ENCODE data around the gene LDLRAD4. TPM values are rescaled to one million over a fixed set of nuclear protein-coding genes. Genes with fewer than 3 reads are reported as not detected.

The LDLRAD4 gene
- total RNA-seq, 1 donor from 2014 or later, result 4.3 TPM

DNA sequence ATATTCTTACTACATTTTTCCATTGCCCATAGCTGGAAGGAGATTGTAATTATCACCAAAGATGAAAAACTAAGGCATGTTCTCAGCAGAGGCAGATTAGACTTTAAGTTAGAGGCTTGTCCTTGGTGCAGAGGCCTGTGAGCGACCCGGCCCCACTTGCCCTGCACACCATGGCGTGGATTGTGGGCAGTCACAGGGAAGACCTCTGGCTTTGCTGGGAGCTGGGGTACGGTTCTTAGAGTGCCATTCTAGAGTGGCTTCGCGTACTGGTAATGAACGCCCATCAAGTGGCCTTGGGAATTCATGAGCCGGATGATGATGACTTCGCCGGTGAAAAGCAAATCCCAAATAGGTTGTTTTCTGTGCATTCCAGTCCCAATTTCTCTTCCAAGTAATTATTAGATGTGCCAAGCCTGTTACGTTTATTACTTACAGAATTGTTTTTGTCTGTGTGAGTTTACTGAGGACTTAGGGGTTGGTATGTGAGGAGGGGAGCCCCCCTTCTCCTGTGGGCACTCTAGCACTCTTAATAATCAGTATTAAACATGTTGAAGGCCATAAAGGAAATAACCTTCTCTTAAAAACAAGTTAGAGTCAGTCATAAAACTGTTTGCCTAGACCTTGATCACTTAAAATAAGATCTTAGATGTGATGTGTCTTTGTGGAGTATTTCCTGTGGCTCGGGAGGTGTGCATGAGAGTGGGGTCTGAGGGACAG, 90.6 kb downstream of the LDLRAD4 start:
- no peak for DNase-seq (ENCODE audit: low read depth)

DNA sequence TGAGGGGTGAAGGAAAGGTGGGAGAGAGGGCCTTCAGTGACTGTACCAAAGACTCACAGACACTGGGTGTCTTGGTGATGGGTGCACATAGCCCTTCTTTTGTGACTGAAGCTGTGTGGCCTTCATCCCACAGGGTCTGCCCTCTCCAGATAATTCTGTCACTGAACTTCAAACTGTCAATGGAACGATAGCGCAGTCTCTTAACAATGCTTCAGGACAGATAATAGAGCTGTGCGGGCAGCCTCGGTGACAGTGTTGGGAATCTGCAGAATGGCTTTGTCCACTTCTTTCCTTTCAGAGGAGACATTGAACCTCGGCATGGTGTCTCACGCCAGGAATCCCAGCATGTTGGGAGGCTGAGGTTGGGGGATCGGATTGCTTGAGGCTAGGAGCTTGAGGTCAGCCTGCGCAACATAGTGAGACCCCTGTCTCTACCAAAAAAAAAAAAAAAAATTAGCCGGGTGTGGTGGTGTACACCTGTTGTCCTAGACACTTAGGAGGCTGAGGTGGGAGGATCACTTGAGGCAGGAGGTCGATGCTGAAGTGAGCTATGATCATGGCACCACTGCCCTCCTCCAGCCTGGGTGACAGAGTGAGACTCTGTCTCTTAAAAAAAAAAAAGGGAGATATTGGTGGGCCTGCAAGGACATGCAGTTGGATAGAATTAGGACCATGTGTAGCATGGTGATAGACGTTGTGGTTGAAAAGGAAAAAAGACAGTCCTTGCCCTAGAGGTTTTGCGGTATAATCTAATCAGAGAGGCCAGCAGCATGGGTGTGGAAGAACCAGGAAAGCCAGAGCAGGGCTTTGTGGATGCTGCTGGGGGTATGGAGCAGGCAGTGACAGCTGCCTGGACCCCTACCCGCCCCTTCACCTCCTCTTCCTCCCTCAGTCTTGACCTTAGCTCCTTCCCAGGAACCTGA, 91.4 kb downstream of the LDLRAD4 start:
- DNase-seq (ENCODE audit: low read depth), result no peak

DNA sequence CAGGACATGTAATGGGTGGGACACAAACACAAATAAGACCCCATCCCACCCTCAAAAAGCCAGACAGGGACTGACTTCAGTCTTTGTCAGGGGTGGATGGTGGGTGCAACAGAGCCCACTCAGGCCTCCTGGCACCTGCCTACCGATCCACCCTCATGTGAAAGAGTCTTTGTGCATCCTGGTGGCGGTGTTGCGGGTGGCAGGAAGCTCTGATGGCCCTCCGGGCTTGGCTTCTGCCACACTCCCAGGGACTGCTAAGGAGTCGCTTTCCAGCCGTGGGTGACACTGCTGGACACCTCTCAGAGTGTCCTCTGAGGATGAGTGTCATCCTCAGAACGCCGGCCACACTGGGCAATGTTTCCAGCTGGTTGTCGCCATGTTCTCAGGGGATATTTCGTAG, 92.6 kb downstream of the LDLRAD4 start:
- DNase-seq (ENCODE audit: low read depth), result no peak

DNA sequence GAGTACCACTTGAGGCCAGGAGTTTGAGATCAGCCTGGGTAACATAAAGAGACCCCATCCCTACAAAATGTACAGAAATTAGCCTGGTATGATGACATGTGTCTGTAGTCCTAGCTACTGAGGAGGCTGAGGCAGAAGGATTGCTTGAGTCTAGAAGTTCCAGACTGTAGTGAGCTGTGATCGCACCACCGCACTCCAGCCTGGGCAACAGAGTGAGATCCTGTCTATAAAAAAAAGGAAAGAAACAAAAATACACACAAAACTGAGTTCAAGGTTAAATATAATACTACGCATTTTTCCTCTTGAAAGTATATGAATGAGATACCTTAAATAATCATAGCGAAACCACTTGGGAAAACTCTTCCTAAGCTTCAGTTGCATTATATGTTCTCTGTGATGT, 94.0 kb downstream of the LDLRAD4 start:
- no peak for DNase-seq (ENCODE audit: low read depth)

DNA sequence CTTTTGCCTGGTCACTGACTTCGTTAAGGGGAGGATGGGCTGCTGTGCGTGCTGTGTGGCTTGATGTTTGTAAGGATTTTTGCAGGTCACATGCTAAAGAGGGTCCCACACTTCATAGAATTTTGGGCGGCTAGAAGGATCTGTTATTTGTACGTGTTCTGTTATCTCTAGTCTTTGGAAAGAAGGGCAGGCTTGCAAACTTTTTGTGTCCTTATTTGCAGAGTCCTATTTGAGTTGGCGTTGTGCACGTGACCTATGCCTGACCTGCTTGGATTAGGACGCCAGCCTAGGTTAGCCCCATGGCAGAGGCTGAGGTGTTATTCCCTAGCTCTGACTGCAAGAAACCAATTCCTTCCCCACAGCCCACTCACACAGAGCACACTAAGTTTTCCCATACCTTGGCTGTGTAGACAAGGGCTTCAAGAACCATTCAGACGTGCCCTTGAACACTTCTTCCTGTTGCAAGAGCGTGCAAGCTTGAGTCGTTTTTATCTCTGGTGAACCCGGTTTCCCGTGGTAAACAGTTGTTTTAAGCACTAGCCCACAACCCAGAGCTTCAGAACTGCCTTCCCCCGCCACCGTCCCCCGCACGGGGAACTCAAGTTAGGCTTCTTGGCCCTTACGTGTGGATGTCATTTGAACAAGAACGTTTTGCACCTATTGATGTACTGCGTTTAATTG, 94.6 kb downstream of the LDLRAD4 start:
- DNase-seq (ENCODE audit: low read depth), result no peak

DNA sequence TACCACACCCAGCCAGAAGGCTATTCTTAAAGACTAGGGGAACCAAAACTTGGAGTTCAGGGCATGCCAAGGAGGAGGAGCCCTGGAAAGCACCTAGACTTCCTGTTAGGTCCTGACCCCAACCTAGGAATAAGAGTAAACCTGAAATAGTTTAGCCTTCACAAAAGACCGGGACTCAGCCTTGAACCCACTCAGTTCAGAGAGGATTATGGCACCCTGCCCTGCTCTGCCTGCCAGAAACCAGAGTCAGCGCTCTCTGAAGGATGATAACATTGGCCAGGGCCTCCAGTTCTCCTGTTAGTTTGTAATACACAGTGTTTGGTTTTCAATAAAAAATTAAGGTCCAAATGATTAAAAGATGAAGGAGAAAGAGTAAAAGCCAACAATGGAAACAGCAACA, 96.4 kb downstream of the LDLRAD4 start:
- no peak for DNase-seq (ENCODE audit: low read depth)

DNA sequence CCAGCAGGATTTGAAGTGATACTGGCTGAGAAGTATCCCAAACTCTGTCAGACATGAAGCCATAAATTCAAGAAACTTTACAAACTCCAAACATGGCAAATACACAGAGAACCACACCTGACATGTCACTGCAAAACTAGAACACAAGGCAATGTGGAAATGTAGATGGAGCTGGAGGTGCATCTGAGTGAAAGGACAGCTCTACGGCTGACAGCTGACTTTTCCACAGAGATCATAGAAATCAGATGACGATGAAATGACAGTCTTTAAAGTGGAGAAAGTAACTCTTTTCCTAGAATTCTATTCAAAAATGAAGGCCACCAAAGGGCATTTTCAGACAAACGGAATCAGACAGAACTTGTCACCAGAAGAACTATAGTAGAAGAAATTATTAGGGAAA, 97.5 kb downstream of the LDLRAD4 start:
- DNase-seq (ENCODE audit: low read depth), result no peak

DNA sequence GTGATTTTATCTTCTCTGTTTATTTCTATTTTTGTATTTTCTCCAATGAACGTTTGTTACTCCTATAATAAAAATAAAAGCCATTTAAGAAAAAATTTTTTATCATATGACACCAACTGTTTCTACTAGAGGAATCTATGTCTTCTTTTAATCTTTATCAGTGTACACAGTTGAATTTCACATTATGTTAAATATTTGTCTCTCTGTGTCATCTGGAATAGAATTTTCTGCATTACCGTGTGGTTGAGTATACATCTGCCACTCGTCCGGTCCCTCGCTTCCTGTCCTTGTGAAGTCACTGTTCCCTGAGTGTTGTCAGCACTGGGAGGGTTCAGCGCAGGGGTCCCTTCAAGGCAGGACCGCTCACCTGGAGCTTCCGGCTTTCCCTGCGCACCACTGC, 99.2 kb downstream of the LDLRAD4 start:
- DNase-seq (ENCODE audit: low read depth), result no peak

DNA sequence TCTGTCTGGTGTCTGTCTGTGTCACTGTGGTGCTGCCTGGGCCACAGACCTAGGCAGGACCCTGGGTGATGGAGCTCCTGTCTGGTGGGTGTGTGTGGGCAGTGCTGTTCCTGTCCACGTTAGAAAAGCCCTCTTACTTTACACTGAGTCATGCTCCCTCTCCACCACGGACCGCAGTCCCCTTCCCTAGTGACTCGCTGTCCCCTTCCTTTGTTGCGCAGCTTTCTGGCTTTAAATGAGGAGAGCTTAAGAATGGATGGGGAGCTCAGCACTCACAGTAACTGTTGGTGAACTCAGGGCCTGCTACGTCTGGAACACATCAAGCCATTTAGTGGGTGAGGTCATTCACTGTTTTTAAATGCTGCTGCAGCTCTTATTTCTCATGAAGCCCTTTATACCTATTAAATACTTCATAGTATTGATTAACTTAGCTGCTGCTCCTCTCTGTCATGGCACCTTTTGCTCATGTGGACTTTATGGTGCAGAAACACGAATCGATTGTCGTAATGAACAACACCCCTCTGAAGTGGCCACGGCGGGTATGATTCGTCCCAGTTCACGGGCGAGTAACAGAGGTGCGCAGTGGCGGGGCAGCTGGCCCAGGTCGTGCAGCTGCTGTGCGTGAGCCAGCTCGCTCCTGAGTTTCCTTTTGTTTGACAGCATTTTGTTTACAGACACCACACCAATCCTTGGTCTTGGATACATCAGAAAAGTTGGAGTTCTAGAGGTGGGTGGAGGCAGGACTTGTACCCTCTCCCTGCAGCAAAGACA, 100.4 kb downstream of the LDLRAD4 start:
- DNase-seq (ENCODE audit: low read depth), result no peak

DNA sequence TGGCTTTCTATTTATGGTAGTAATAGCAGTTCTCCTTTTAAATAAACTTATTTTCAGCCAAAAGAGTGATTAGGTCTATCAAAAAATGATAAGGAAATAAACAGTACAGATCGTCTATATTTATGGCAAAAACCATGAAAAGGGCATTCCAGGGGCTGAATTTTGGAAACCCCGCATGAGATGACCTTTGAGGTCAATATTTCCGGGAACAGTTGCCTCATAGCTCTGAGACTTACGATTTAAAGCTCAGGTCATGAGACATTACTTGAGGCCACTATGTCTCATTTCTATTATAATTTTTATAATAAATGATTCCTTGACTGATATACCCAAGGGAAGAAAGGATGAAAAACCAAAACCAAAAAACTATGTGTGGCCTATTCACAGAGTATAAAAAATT, 101.1 kb downstream of the LDLRAD4 start:
- no peak for DNase-seq (ENCODE audit: low read depth)

DNA sequence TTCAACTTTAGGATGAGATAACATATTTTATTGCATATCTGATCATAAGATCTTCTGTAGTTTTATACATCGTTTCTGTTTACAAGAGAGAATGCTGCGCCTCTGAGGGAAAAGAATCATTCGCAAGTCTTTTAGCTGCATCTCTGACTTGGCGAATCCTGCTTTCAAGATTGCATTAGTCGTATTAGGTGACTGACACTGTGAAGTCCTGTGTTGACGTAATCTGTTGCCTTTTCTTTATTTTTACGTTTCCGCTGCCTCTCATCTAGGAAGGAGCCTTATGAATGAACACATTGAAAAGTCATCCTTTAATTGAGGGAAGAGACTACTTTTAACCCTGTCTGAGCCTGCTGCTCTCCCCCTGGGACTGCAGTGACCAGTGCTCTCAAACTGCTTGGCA, 101.5 kb downstream of the LDLRAD4 start:
- no peak for DNase-seq (ENCODE audit: low read depth)

DNA sequence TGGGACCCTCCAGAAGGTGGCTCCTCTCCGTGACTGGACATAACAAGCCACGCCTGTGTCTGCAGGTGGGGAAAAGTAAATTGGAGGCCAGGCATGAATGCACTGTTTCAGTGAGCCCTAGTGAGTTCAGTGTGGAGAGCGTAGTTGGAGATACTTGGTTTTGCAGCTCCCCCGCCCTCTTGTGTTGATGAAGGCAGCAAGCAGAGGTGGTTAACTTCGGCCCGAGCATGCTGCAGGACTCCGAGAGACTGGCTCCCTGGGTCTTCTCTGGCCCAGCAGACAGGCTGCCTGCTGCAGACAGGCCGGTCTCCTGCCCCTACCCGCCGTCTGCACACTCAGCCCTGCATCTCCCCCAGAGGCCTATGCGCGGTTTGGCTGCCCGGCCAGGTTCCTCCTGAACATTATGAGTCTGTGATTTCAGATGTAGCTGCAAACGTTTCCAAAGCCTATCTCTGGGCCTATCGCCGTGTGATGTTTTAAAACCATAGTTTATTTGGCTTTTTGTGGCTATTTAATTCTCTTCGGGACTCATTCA, 102.4 kb downstream of the LDLRAD4 start:
- DNase-seq (ENCODE audit: low read depth), result no peak

DNA sequence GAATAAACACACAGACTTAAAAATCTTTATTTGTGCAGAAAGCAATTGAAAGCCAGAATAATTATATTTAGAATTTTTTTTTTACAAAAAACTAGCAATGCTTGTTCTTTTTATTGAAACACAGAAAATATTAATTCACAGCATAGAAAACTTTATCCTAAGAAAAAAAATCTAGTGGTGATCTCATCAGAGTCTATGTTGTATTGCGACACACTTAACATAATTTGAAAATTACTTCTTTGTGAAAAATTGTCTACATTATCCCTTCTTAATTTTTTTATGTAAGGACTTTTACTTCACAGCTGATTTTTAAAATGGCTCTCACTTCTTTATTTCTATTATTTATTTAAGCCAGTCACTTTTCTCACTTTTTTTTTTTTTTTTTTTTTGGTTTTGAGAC, 103.4 kb downstream of the LDLRAD4 start:
- no peak for DNase-seq (ENCODE audit: low read depth)

DNA sequence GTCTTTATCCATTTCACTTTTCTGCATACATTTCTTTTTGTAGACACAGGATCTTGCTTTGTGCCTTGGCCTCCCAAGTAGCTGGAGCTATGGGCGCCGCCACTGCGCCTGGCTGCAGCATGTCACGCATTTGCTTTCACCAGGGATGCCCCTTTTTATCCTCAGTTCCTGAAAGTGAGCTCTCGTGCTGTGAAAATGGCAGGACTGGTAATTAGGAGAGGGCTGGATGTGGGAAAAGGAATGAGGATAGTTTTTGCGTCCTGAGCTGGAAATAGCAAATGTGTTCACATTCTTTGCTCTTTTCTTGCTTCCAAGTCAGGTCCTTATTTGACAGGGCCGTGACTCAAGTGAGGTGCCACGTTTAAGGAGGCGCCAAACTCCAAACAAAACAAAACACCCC, 104.6 kb downstream of the LDLRAD4 start:
- DNase-seq (ENCODE audit: low read depth), result no peak

DNA sequence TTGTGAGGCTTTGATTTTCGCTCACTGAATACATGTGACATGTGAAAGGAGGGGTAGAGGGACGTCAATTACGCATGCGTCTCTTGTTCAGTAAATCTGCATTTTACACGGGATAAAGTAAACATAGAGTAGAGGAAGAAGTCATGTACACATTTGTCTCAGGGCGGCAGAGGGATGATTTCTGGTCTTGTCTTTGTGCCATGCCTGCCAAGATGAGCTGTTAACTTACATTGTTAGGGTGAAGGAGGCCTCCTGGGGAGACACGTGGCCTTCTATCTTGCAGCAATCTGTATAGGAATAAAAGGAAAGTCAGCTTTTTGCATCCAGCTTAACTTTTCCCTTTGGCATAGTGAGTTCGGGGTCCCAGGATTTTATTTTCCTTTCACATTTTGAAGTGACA, 106.3 kb downstream of the LDLRAD4 start:
- DNase-seq (ENCODE audit: low read depth), result no peak

DNA sequence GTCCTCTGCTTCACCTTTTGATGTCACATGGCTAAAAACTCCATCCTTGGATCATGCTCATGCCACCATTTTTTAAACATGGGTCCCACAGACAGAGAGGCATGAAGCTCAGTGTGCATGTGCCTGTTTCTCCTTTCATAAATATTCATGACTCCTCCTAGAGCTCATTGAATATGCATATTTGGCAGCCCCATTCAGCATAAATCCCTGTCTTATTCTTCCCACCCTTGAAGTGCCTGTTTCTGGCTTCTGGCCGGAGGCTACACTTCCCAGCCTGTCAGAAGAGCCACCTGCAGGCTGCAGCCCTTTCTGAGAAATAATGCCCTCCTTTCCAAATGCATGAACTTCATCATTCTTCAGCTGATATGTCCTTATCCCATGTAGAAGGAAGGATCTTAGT, 109.7 kb downstream of the LDLRAD4 start:
- DNase-seq (ENCODE audit: low read depth), result no peak

DNA sequence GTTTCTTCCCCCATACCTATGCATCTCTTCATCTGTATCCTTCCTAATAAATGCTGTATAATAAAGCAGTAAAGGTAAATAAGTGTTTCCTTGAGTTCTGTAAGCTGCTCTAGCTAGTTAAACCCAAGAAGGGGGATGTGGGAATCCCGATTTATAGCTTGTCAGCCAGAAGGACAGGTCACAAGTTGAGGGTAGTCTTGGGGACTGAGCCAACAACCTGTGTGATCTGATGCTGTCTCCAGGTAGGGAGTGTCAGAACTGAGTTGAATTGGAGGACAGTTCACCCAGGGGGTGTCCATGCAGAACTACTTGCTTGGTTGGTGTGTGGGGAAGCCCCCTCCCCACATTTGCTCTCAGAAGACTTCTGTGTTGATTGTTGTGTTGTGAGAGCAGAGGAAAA, 112.4 kb downstream of the LDLRAD4 start:
- DNase-seq (ENCODE audit: low read depth), result no peak

DNA sequence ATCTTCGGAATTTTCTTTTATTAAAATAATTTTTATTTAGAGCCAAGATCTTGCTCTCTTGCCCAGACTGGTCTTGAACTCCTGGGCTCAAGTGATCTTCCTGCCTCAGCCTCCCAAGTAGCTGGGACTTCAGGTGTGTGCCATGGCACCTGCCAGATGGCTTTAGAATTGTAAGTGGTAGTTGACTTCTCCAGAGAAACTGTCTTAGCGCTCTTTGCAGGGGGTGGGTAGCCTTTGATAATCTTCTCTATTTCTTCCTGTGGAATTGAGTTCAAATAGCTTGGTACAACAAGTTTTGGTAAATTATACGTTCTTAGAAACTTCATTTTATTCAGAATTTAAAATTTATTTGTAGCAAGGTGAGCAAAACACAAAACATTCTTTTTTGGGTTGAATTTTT, 113.3 kb downstream of the LDLRAD4 start:
- DNase-seq (ENCODE audit: low read depth), result no peak

DNA sequence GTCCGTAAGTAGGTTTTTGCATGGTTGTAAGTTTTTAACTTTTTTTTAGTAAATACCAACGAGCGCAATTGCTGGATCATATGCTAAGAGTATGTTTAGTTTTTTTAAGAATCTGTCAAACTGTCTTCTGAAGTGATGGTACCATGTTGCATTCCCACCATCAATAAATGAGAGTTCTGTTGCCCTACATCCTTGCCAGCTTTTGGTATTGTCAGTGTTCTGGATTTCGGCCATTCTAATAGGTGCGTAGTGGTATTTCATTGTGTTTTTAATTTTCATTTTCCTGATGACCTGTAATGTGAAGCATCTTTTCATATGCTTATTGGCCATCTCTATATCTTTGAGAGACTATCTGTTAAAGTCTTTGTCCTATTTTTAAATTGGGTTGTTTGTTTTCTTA, 114.3 kb downstream of the LDLRAD4 start:
- DNase-seq (ENCODE audit: low read depth), result no peak

DNA sequence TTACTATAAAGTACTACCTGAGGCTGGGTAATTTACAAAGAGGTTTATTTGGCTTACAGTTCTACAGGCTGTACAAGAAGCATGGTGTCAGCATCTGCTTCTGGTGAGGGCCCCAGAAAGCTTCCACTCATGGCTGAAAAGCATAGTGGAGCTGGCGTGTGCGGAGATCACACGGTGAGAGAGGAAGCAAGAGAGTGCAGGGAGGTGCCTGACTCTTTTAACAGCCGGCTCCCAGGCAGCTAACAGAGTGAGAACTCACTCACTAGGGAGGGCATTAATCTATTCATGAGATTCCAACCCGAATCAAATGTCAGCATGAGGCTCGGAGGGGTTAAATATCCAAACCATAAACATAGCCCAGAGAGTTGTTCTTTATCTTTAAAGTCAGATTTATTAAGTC, 117.3 kb downstream of the LDLRAD4 start:
- no peak for DNase-seq (ENCODE audit: low read depth)

DNA sequence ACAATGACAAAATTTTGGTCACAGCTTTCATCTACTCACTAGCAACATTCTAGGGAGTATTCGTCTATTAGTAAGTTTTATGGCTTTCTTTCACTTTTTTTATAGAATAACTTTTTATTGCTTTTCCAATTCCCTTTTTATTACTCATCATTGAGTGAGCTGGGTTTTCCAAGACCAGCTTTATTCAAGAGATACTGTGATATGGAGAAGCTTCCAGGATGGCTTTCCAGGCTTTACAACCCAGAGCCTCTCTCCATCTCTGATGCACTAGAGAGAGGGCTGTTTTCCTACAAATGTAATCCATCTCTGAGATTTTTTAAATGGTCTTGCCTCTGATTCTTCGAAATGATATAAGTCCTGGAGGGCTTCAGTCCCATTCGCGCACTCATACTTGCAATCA, 118.3 kb downstream of the LDLRAD4 start:
- DNase-seq (ENCODE audit: low read depth), result no peak

DNA sequence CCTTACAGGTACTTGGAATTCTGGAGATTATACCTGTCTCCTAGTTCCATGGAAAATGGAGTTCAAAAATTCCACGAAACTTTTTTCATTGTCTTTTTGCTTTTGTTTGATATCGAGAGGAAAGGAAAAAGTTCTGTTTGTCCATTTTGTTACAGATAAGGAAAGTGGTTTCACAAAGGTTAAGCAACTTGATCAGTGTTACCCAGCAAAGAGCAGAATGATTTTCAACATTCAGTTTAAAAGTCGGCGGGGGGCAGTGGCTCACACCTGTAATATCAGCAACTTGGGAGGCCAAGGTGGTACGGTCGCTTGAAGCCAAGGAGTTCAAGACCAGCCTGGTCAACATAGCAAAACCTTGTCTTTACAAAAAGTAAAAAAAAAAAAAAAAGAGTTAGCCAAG, 118.8 kb downstream of the LDLRAD4 start:
- DNase-seq (ENCODE audit: low read depth), result no peak

Measured in renal cortical epithelial cell (primary cell).